Heart right ventricle (tissue), 16 donors: ENCODE data around the gene SHB. TPM values are rescaled to one million over a fixed set of nuclear protein-coding genes. Genes with fewer than 3 reads are reported as not detected.

Source experiments
- ATAC-seq, 8 donors: fragments of 200-7000 bp; cut with Tn5 transposase; one replicate each; pipeline ENCODE4 v1.9.1; 2020; ENCODE audit warnings: mild to moderate bottlenecking in 8 of 8, moderate library complexity in 8 of 8, moderate number of reproducible peaks in 1 of 8
- DNase-seq, 2 donors: peaks; one replicate each; pipeline ENCODE4 v3.0.0-alpha.2; 2020
- H3K27ac ChIP-seq, 10 donors: fragments of 200-600 bp; sonication (generic) in 2 of 10; one replicate each; pipeline versions ENCODE4 v1.5.0 to v1.8.0; 2020 to 2022; ENCODE audit warnings: mild to moderate bottlenecking in 3 of 10
- H3K27me3 ChIP-seq, 7 donors: fragments of 200-600 bp; one replicate each; pipeline ENCODE4 v1.8.0; 2021 to 2022; ENCODE audit warnings: mild to moderate bottlenecking in 2 of 7
- H3K36me3 ChIP-seq, 9 donors: fragments of 200-600 bp; sonication (generic) in 1 of 9; one replicate each; pipeline versions ENCODE4 v1.5.0 to v1.8.0; 2020 to 2022; ENCODE audit warnings: mild to moderate bottlenecking in 2 of 9
- H3K4me1 ChIP-seq, 9 donors: fragments of 200-600 bp; sonication (generic) in 1 of 9; one replicate each; pipeline versions ENCODE4 v1.5.0 to v1.8.0; 2020 to 2022; ENCODE audit warnings: mild to moderate bottlenecking in 4 of 9
- H3K4me3 ChIP-seq, 10 donors: fragments of 200-600 bp; sonication (generic) in 2 of 10; one replicate each; pipeline versions ENCODE4 v1.5.0 to v1.8.0; 2020 to 2022; ENCODE audit warnings: mild to moderate bottlenecking in 7 of 10, moderate library complexity in 2 of 10
- H3K9me3 ChIP-seq, 11 donors: fragments of 200-600 bp in 10 of 11; sonication (generic) in 2 of 11; one replicate each; pipeline versions ENCODE4 v1.5.0 to v1.8.0; 2013 to 2022; ENCODE audit warnings: mild to moderate bottlenecking in 2 of 11, control low read depth in 1 of 11, moderate library complexity in 1 of 11
- CTCF ChIP-seq, 9 donors: fragments of 200-600 bp; sonication (generic) in 2 of 9; IDR thresholded peaks; one replicate each; pipeline versions ENCODE4 v1.5.0 to v1.8.0; 2021 to 2022; ENCODE audit warnings: antibody characterized with exemption in 9 of 9, mild to moderate bottlenecking in 5 of 9, moderate library complexity in 1 of 9
- WGBS, 2 donors: extraction: QIAGEN DNeasy Blood & Tissue Kit; methylation state at CpG; one replicate each; pipeline ENCODE4 v1.1.7; 2013; ENCODE audit warnings: inconsistent platforms in 1 of 2; 5-methylcytosine and 5-hydroxymethylcytosine counted together
- intact Hi-C, 10 donors: fragments of 100-400 bp; cut with DNase I; formaldehyde crosslinking; loops; one replicate each; pipeline versions ENCODE4 v1.11.1 to v1.14.2; 2022
- polyA plus RNA-seq, 2 donors: library from polyadenylated mRNA; stranded (reverse); fragments of 200-250 nt; gene quantifications; one replicate each; pipeline ENCODE4 v1.2.3, GENCODE V29; 2013
- total RNA-seq, 10 donors: library from RNA; stranded (reverse); fragmentation: NEBNext Ultra II Directional in 3 of 10; extraction: Animal tissue kit (Norgen Biotek cat#: 25700) in 3 of 10; gene quantifications; one replicate each; pipeline versions ENCODE4 v1.2.1 to v1.2.4, GENCODE V29; 2021 to 2023
- donor health status: Arrhythmogenic right ventricular cardiomyopathy.
- donor health status: ischemic (EF 13 %, LVEDD 7.1; RV severe dilation, severe dysfunction).
- donor health status: healthy with polysubstance abuse.
- donor health status: DM: no; HTN: yes; CAD: no.
- donor health status: DM: no; HTN: no; CAD: no.
- donor health status: ischemic (EF 25% LVEDD 6.9; RV normal size, moderate dysfunction).
- donor health status: ischemic (EF 25% LVEDD 5.7; RV mildly dilated, moderate dysfunction).
- donor health status: healthy.
- donor health status: DM: yes; HTN: yes; CAD: no.
- donor health status: Ischemic cardiomyopathy.
- donor health status: ischemic (EF 35%, LVEDD 5.7; RV mildly dilated, moderate dysfunction).
- donor health status: nonischemic (EF 11% LVEDD 7.7; RV severe dilation, severe dysfunction).
- donor health status: DM: yes; HTN: yes; CAD: no.
- donor health status: PGD.
- donor health status: ischemic (EF 29% LVEDD 5.4; RV normal size, mild dysfunction).
- donor health status: nonischemic (EF 23%, LVEDD 6.1; RV moderate dilation, normal function).

The SHB gene
- total and polyA plus RNA-seq, 12 donors = 5.7 to 26.6 (median 18.0) TPM

GRCh38 chr9:37902796-37903646 lies 166.0 kb downstream of the SHB start:
- intact Hi-C loops = loop anchor here in 3 of 10 donors (5.0 to 10.0 kb wide), 2 partner anchors 151 to 492 kb away; partner anchors contain the start of genes ALDH1B1 (in 2 of the 3) and TRMT10B (in 1 of the 3)
- peak in 1 of 8 donors; percentile 3 for ATAC-seq

GRCh38 chr9:37902131-37902530 lies 166.9 kb downstream of the SHB start:
- Histone ChIP-seq H3K27ac (no peak overlapping the region), H3K4me3 (peak overlapping the region in 1 of 10 donors; percentile 77), H3K36me3 (peaks cover 0 to 41% (median 16%) of the 10 kb centered on the region in 9 donors), H3K4me1 (peaks cover 4 to 31% (median 26%) of the 10 kb centered on the region in 9 donors), H3K27me3 (no peaks in the 10 kb centered on the region), H3K9me3 (no peaks in the 10 kb centered on the region)
- TF ChIP-seq CTCF (IDR thresholded peaks at IDR 0.05) = no peak
- no peak for DNase-seq
- no peak for ATAC-seq
- intact Hi-C loops = loop anchor here in 3 of 10 donors (5.0 to 10.0 kb wide), 2 partner anchors 150 to 493 kb away; partner anchors contain the start of genes ALDH1B1 (in 2 of the 3) and TRMT10B (in 1 of the 3)

More at GRCh38 chr9:37902796-37903646, 166.0 kb downstream of the SHB start:
- WGBS, 2 donors = 9 to 10% methylated on average over 17 of the region's 17 CpGs
- TF ChIP-seq CTCF (IDR thresholded peaks at IDR 0.05) = no peak
- no peak for DNase-seq
- Histone ChIP-seq H3K27me3 (no peaks in the 10 kb centered on the region), H3K27ac (peak overlapping the region in 9 of 10 donors; percentile 70 to 92 (median 89)), H3K9me3 (no peaks in the 10 kb centered on the region), H3K36me3 (peaks cover 0 to 32% (median 10%) of the 10 kb centered on the region in 9 donors), H3K4me1 (peaks cover 4 to 31% (median 26%) of the 10 kb centered on the region in 9 donors), H3K4me3 (peak overlapping the region; percentile 71 to 100 (median 87))

DNA sequence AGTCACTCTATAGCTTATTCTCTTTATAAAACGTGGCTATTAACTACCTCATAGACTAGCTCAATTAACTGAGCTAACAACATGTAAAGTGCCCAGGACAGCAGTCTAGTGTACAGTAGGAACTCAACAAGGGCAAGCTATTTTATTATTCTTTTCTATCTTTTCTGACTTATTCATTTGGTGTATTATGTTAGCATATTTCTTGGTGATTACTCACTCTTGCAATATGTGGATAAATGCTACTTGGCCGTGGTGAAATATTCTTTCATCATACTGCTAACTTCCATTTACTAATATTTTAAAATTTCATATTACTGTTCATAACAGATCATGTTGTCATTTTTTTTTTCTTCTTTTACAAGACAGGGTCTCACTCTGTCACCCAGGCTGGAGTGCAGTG lies 170.0 kb downstream of the SHB start:
- no peak for DNase-seq
- no peak for TF ChIP-seq CTCF (IDR thresholded peaks at IDR 0.05)
- H3K36me3 ChIP-seq = peaks cover 0 to 72% (median 38%) of the 10 kb centered on the region in 9 donors
- peaks cover 4 to 22% (median 16%) of the 10 kb centered on the region in 9 donors for H3K4me1 ChIP-seq
- H3K27me3 ChIP-seq = no peaks in the 10 kb centered on the region
- intact Hi-C loops = no loop called here
- ATAC-seq = no peak
- H3K9me3 ChIP-seq = no peaks in the 10 kb centered on the region
- H3K27ac ChIP-seq = no peak overlapping the region
- H3K4me3 ChIP-seq = no peak overlapping the region
- WGBS, 2 donors = 86 to 90% methylated on average over 2 of the region's 2 CpGs

DNA sequence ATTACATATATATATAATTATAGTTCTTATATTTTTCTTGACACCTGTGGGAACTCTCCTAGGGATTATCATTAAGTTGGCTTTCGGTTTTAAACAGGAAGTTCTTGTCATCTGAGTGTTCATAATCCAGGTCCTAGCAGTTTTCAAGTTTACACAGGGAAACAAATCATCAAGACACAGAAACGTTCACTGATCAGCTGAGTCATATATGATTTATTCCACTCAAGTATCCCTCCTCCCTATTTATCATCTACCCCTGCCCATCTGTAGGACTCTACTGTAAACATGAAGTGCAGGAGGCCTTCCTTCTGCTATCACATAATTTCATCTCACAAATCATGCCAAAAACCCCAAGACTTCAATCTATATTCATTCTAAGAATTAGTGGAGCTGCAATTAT lies 171.4 kb downstream of the SHB start:
- no peak for ATAC-seq
- 54 to 66% methylated on average over 2 of the region's 2 CpGs for WGBS, 2 donors
- no peak for TF ChIP-seq CTCF (IDR thresholded peaks at IDR 0.05)
- H3K27me3 ChIP-seq = no peaks in the 10 kb centered on the region
- H3K4me1 ChIP-seq = peaks cover under 1 to 13% (median 8%) of the 10 kb centered on the region in 9 donors
- intact Hi-C loops = no loop called here
- H3K27ac ChIP-seq = no peak overlapping the region
- DNase-seq = no peak
- H3K36me3 ChIP-seq = peaks cover 0 to 85% (median 46%) of the 10 kb centered on the region in 9 donors
- no peak overlapping the region for H3K4me3 ChIP-seq
- no peaks in the 10 kb centered on the region for H3K9me3 ChIP-seq
